DND-41 (cell line): ENCODE results near the gene BOD1L2.

Experiments used
- ATAC-seq: fragments of 200-7000 bp; cut with Tn5 transposase; 3 replicates; pipeline ENCODE4 v1.9.1; 2021; ENCODE audit warnings: low read depth; ENCODE audit not compliant: insufficient read depth
- DNase-seq: peaks from one replicate; pipeline ENCODE4 v3.0.0-alpha.2; 2020
- H2AFZ ChIP-seq: 2 replicates; pipeline ENCODE4 v1.6.0; 2012; ENCODE audit warnings: low read depth, low read length
- H3K27ac ChIP-seq: 2 replicates; pipeline ENCODE4 v1.5.1; 2012; ENCODE audit warnings: low read length, inconsistent platforms
- H3K27me3 ChIP-seq: fragments of 200-600 bp; sonication (generic); 2 replicates; pipeline ENCODE4 v1.6.0; 2012; ENCODE audit warnings: low read length, mild to moderate bottlenecking, inconsistent platforms; ENCODE audit not compliant: insufficient read depth, poor library complexity
- H3K36me3 ChIP-seq: 2 replicates; pipeline ENCODE4 v1.5.1; 2012; ENCODE audit warnings: low read length, inconsistent platforms; ENCODE audit not compliant: insufficient read depth
- H3K4me1 ChIP-seq: 2 replicates; pipeline ENCODE4 v1.5.1; 2012; ENCODE audit warnings: mild to moderate bottlenecking, low read length; ENCODE audit not compliant: insufficient read depth
- H3K4me2 ChIP-seq: 2 replicates; pipeline ENCODE4 v1.6.0; 2012; ENCODE audit warnings: mild to moderate bottlenecking, moderate library complexity, low read length, inconsistent platforms; ENCODE audit not compliant: insufficient read depth
- H3K4me3 ChIP-seq, 2 experiments: fragments of 200-600 bp in 1 of 2; shearing (Covaris generic) in 1 of 2; 2 replicates each; pipeline ENCODE4 v1.5.1; 2012 to 2016; ENCODE audit warnings: inconsistent platforms in 2 of 2, low read length in 2 of 2, mild to moderate bottlenecking in 2 of 2, low read depth in 1 of 2, moderate library complexity in 1 of 2
- H3K79me2 ChIP-seq: 2 replicates; pipeline ENCODE4 v1.6.0; 2012; ENCODE audit warnings: low read length, inconsistent platforms; ENCODE audit not compliant: insufficient read depth
- H3K9ac ChIP-seq: 2 replicates; pipeline ENCODE4 v1.6.0; 2012; ENCODE audit warnings: low read depth, mild to moderate bottlenecking, inconsistent platforms, low read length, moderate library complexity
- H3K9me3 ChIP-seq: 2 replicates; pipeline ENCODE4 v1.5.1; 2012; ENCODE audit warnings: low read length, moderate library complexity, mild to moderate bottlenecking, inconsistent platforms; ENCODE audit not compliant: insufficient read depth, severe bottlenecking
- H4K20me1 ChIP-seq: 2 replicates; pipeline ENCODE4 v1.6.0; 2012; ENCODE audit warnings: low read length; ENCODE audit not compliant: insufficient read depth
- CTCF ChIP-seq: IDR thresholded peaks from 2 replicates; pipeline ENCODE4 v1.5.1; 2012; ENCODE audit warnings: borderline replicate concordance, low read length, moderate library complexity, mild to moderate bottlenecking; ENCODE audit not compliant: poor library complexity, severe bottlenecking; ENCODE audit errors: extremely low read depth
- EZH2 ChIP-seq: IDR thresholded peaks from 3 replicates; pipeline ENCODE4 v1.6.1; 2012; ENCODE audit warnings: borderline replicate concordance, low read depth, mild to moderate bottlenecking, moderate library complexity, low read length, inconsistent platforms; ENCODE audit not compliant: severe bottlenecking

The BOD1L2 gene

GRCh38 chr18:57150828-57151227 lies 3.9 kb downstream of the BOD1L2 start:
- no peaks in the 10 kb centered on the region for H3K79me2 ChIP-seq
- no peak overlapping the region for H2AFZ ChIP-seq
- no peaks in the 10 kb centered on the region for H3K9me3 ChIP-seq
- H3K36me3 ChIP-seq: no peaks in the 10 kb centered on the region
- DNase-seq (no peak), ATAC-seq (no peak; the same call in 2 of the 3 replicates)
- no peaks in the 10 kb centered on the region for H3K4me1 ChIP-seq
- H3K27ac ChIP-seq: no peak overlapping the region
- no peak overlapping the region for H3K9ac ChIP-seq
- H3K4me3 ChIP-seq: no peak overlapping the region
- no peak overlapping the region for H3K4me2 ChIP-seq
- TF ChIP-seq EZH2 (no peak), CTCF (no peak)
- H4K20me1 ChIP-seq: no peaks in the 10 kb centered on the region
- H3K27me3 ChIP-seq: peaks cover 8% of the 10 kb centered on the region

GRCh38 chr18:57154191-57154830 lies 7.4 kb downstream of the BOD1L2 start:
- ATAC-seq: no peak

GRCh38 chr18:57164401-57164800 lies 17.5 kb downstream of the BOD1L2 start:
- no peak for TF ChIP-seq CTCF
- TF ChIP-seq EZH2: no peak
- Histone ChIP-seq H3K27ac (no peak overlapping the region), H3K4me1 (no peaks in the 10 kb centered on the region), H3K36me3 (no peaks in the 10 kb centered on the region), H2AFZ (no peak overlapping the region), H3K79me2 (no peaks in the 10 kb centered on the region), H3K4me2 (no peak overlapping the region), H3K9me3 (no peaks in the 10 kb centered on the region), H3K4me3 (no peak overlapping the region), H4K20me1 (no peaks in the 10 kb centered on the region), H3K9ac (no peak overlapping the region), H3K27me3 (no peaks in the 10 kb centered on the region)
- ATAC-seq: no peak
- DNase-seq: no peak

More at GRCh38 chr18:57154191-57154830, 7.4 kb downstream of the BOD1L2 start:
- Histone ChIP-seq H3K27me3 (peaks cover 4% of the 10 kb centered on the region), H3K27ac (no peak overlapping the region), H3K4me1 (no peaks in the 10 kb centered on the region), H3K36me3 (no peaks in the 10 kb centered on the region), H3K4me2 (no peak overlapping the region), H3K4me3 (no peak overlapping the region), H3K9me3 (no peaks in the 10 kb centered on the region), H3K79me2 (no peaks in the 10 kb centered on the region), H2AFZ (no peak overlapping the region), H4K20me1 (no peaks in the 10 kb centered on the region), H3K9ac (no peak overlapping the region)
- TF ChIP-seq EZH2 (no peak), CTCF (no peak)
- DNase-seq: no peak
